ENCODE results near the gene RABGAP1L.
"Not testable (repeated sequence)": the region's sequence is repeated elsewhere in the genome, so short reads cannot be mapped to it uniquely, and the experiment has no call there.

Gene RABGAP1L

DNA sequence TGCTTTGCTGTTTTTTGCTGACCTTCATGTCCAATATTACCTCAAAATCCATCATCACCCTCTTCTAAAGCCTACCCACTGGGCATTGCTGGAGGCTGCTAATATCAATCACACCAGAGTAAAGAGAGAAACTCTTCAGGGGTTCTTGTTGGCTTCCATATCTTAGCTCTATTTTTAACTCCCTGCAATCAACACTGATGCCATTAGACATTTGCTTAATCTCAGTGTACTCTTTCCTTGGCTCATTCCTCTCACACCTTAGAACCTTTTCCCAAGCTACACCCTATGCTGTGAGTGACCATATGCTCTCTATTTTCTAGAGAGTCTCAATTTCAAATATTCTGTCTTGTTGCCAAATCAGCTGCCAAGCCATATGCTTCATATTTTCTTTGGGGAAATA lies 40.6 kb upstream of the RABGAP1L start:
- TF ChIP-seq, protein P1, sequence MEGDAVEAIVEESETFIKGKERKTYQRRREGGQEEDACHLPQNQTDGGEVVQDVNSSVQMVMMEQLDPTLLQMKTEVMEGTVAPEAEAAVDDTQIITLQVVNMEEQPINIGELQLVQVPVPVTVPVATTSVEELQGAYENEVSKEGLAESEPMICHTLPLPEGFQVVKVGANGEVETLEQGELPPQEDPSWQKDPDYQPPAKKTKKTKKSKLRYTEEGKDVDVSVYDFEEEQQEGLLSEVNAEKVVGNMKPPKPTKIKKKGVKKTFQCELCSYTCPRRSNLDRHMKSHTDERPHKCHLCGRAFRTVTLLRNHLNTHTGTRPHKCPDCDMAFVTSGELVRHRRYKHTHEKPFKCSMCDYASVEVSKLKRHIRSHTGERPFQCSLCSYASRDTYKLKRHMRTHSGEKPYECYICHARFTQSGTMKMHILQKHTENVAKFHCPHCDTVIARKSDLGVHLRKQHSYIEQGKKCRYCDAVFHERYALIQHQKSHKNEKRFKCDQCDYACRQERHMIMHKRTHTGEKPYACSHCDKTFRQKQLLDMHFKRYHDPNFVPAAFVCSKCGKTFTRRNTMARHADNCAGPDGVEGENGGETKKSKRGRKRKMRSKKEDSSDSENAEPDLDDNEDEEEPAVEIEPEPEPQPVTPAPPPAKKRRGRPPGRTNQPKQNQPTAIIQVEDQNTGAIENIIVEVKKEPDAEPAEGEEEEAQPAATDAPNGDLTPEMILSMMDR (IDR thresholded peaks at IDR 0.05), result no peak
- no peak for DNase-seq (ENCODE audit: low spot score)
- no peak overlapping the region for H3K4me3 ChIP-seq
- no peak overlapping the region for H3K27ac ChIP-seq

- H3K27ac ChIP-seq, result not testable (repeated sequence)
Measured at GRCh38 chr1:174122318-174122717, 37.0 kb upstream of the RABGAP1L start.

DNA sequence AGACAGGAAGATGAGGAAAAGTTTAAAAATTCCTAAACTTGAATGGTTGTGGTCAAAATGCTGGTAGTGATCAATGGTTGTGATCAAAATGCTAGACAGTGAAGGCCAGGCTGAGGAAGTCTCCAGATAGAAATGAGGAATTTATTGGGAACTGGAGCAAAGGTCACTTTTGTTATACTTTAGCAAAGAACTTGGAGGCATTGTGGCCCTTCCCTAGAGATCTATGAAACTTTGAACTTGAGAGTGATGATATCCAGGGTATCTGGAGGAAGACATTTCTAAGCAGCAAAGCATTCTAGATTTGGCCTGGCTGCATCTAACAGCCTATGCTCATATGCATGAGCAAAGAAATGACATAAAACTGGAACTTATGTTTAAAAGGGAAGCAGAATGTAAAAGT lies 35.5 kb upstream of the RABGAP1L start:
- no peak for DNase-seq (ENCODE audit: low spot score)
- Histone ChIP-seq H3K4me3 (no peak overlapping the region), H3K27ac (no peak overlapping the region)
- TF ChIP-seq, protein P1 (IDR thresholded peaks at IDR 0.05), result no peak

More at GRCh38 chr1:174122318-174122717, 37.0 kb upstream of the RABGAP1L start:
- H3K4me3 ChIP-seq; DNase-seq (ENCODE audit: low spot score): not testable (repeated sequence)

GRCh38 chr1:174127176-174127575 lies 32.1 kb upstream of the RABGAP1L start:
- H3K27ac ChIP-seq; H3K4me3 ChIP-seq; DNase-seq (ENCODE audit: low spot score): not testable (repeated sequence)

- TF ChIP-seq, protein P1 (IDR thresholded peaks at IDR 0.05), result no peak
- DNase-seq (ENCODE audit: low spot score), result no peak
- H3K4me3 ChIP-seq, result no peak overlapping the region
- H3K27ac ChIP-seq, result no peak overlapping the region
Measured at GRCh38 chr1:174131032-174131638, 28.2 kb upstream of the RABGAP1L start.

DNA sequence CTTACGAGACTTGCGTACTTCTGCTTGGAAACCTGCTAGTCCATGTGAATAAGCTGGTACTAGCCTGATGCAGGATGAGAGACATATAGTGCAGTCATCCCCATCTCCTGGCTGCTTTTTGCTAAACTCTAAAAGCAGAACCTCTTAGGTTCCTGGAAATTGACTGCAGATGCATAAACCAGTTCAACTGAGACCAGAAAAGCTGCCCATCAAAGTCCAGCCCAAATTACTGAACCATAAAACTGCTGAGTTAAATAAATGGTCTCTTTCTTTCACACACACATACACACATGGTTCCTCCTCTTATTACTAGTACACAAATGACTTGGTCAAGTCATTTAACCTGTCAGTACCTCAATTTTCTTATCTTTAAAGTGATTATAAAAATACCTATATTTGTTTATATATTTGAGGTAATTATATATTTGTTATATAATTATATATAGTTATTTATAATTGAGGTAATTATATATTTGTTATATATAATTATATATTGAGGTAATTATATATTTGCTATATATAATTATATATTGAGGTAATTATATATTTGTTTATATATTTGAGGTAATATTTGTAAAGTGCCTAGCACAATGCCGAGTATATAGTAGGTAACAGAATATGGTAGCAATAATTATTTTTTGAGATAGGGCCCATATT lies 25.2 kb upstream of the RABGAP1L start:
- TF ChIP-seq, protein P1 (IDR thresholded peaks at IDR 0.05), result no peak
- DNase-seq (ENCODE audit: low spot score), result no peak
- Histone ChIP-seq H3K4me3 (no peak overlapping the region), H3K27ac (no peak overlapping the region)

- DNase-seq (ENCODE audit: low spot score), result no peak
- no peak overlapping the region for H3K4me3 ChIP-seq
- H3K27ac ChIP-seq, result no peak overlapping the region
- TF ChIP-seq, protein P1 (IDR thresholded peaks at IDR 0.05), result no peak
Measured at GRCh38 chr1:174135211-174135610, 24.1 kb upstream of the RABGAP1L start.

- no peak overlapping the region for H3K27ac ChIP-seq
- no peak for DNase-seq (ENCODE audit: low spot score)
- no peak overlapping the region for H3K4me3 ChIP-seq
- TF ChIP-seq, protein P1 (IDR thresholded peaks at IDR 0.05), result no peak
Measured at GRCh38 chr1:174136714-174137113, 22.6 kb upstream of the RABGAP1L start.

All from coronary artery (tissue), 2 donors.